ENCODE data around the gene PSMB9.

Gene PSMB9

DNA sequence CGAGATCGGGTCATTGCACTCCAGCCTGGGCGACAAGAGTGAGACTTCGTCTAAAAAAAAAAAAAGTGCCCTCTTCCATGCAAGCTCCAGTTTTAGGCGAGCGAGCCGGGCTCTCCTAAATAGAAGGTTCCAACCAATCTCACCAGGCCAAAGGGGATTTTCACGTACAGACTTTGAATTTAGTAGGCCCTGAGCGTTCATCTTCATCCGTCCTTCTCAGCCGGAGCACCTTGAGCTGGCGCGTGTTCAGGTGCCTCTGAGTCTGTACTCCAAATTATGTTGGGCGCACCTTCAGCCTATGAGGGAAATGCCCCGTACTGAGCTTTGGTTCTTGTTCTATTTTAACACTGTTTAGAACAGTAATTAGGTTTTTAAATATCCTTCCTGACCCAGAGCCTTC is 14.6 kb upstream of the PSMB9 start:
- DNase-seq (ENCODE audit: low read depth) = no peak

- DNase-seq (ENCODE audit: low read depth) = no peak
Measured at GRCh38 chr6:32840604-32841246, 13.3 kb upstream of the PSMB9 start.

- DNase-seq (ENCODE audit: low read depth) = no peak
Measured at GRCh38 chr6:32842021-32842650, 11.9 kb upstream of the PSMB9 start.

GRCh38 chr6:32842690-32843089 is 11.3 kb upstream of the PSMB9 start:
- no peak for DNase-seq (ENCODE audit: low read depth)

DNA sequence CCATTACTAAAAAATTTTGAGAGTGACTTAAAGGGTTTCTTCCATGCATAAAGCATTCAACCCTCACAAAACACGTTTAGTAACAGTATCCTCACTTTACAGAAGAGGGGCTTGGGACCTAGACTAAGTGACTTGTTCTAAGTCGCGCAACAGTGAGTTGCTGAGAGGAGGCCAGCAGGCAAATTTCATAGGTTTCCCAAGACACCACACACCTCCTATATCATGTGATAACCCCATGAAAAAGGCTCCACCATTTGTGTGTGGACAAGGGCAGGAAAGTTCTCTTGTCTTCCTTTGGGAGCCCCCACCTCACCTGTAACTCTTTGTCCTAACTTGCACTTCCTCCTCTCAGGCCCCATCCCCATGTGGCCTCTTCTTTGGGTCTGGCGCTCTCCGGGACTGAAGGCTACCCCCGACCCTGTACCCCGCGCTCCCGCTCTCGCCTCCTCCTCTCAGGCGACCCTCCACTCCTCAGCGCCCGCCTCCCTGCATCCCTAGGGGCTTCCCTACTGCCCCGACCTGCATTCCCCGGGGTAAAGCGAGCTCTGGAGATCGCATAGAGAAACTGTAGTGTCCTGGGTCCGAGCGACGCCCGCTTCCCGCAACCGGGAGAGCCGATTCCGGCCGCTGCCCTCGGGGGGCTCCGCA is 10.5 kb upstream of the PSMB9 start:
- DNase-seq (ENCODE audit: low read depth) = no peak

DNA sequence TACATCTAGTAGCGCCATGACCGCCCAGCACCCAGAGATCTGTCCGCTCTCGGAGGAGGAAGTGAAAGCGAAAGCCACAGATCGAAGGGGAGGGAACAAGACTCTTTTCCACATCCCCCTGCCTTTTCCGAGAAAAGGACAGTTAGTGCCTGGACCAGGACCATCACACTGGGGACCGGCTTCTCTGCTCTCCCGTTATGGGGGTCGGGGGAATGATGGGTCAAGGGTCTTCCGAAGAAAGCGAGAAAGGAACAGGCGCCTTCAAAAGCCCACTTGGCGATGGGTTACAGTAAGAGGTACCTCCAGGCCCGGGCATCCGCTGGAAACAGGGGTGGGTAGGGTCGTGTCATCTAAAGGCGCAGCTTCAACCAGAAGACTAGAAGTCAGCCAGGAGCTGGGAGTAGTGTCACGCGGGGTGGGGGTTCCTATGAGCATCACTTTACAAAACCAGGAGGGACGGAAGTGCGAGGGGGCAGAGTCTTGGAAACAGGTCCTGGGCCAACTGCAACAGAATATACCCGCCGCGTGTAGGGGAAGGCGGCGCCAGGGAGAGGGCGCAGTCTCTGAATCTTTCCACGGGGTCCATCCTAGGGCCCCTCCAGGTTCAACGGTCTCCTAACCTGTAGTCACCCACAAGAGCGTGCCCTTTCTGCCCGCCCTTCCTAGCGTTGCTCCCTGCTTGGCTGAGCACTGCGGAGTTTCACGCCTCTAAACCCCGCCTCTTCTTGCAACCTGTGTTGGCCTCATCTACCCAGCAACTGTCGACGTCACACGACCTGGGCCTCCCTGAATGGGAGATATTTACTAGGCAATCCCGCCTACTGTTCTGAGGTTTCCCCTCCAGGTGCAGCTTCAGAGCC is 9.8 kb upstream of the PSMB9 start, which contains the start of gene PSMB8:
TSS of gene PSMB8 (minus strand) at position 69 of the 860 bp plus-strand sequence. CDS start at position 18, 51 bp downstream.
- peak; percentile 88 for DNase-seq (ENCODE audit: low read depth)

DNA sequence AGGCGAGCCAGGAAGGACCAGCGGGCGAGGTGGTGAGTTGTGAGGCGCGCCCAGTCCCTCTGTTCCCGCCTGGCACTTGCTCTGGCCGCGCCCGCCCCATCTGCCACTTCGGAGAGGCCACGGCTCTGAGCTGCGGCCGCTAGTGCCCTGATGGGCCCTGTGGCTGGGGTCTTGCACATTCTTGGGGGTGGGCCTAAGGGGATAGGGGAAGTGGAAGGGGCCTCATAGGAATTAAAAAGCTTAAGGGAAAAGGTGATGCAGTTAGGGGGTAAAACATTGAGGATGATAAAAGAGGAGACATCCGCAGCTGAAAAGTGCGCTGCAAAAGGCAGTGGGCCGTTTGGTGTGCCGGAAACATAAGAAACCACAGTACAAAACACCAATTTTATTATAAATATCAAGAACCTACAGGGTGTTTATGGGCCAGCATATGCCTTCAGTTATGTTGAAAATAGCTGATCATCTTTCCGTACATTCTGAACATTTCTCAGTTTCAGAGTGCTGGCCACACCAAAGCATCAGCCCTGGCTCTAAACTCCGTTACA is 9.1 kb upstream of the PSMB9 start:
- no peak for DNase-seq (ENCODE audit: low read depth)

- no peak for DNase-seq (ENCODE audit: low read depth)
Measured at GRCh38 chr6:32845384-32845884, 8.6 kb upstream of the PSMB9 start.

DNA sequence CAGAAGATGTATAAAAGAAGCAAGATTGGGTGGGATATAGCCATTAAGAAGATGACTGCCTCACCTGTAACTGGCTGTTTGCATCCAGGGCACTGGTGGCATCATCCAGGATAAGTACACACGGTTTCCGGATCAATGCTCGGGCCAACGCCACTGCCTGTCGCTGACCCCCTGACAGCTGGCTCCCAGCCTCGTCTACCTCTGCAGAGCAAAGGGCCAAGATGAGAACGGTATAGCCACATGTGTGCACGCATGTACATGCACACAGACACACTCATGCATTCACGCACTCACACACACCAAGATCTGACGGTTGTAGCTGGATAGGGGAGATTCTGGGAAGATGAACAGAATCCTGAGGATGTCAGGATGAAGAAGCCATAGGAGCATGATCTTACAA is 7.0 kb upstream of the PSMB9 start:
- DNase-seq (ENCODE audit: low read depth) = no peak

GRCh38 chr6:32847795-32848194 is 6.2 kb upstream of the PSMB9 start:
- no peak for DNase-seq (ENCODE audit: low read depth)

DNA sequence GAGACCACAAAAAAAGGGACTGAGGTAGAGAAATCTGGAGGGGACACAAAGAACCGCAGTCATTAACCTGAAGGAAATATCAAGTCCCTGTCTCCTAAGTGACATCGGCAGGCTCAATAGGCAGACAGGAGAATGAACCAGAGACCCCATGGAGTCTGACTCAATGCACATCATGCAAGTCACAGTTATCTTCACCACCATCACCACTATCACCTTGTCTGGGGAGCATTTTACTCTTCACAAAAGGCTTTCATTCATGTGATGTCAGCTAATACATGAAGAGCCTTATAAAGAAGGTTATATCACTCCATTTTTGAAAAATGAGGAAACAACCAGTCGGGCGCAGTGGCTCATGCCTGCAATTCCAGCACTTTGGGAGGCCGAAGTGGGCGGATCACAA is 4.9 kb upstream of the PSMB9 start:
- no peak for DNase-seq (ENCODE audit: low read depth)

GRCh38 chr6:32851025-32851424 is 3.0 kb upstream of the PSMB9 start:
- DNase-seq (ENCODE audit: low read depth) = no peak

- no peak for DNase-seq (ENCODE audit: low read depth)
Measured at GRCh38 chr6:32852018-32852843, 1.8 kb upstream of the PSMB9 start.

DNA sequence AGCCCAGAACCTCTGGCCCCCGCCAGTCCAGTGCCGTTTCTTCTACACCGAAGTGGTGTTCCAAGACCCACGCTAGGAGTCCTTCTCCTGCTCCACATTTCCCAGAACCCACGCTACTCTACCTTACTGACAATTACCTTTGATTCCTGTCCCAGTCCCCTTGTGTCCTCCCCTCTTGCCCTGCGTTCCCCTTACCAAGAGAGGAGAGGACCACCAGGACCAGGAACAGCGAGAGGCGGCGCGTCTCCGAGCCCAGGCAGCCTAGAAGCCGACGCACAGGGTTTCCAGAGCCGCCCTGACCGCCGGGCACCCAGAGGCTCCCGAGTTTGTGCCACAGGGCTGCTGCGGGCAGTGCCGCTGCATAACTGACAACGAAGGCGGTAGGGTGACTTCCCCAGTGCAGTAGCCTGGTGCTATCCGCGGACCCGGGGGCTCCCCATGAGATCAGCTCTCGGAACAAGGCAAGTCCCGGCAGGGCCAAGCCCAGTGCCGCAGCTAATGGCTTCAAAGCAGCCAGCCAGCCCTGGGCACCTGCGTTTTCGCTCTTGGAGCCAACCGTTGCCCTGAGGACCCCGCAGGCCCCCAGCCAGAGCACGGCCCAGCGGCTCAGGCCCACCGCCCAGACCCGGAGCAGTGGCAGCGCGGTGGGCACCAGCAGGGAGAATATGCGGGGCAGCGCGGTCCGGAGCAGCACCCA is 1.0 kb upstream of the PSMB9 start:
- DNase-seq (ENCODE audit: low read depth) = no peak

DNA sequence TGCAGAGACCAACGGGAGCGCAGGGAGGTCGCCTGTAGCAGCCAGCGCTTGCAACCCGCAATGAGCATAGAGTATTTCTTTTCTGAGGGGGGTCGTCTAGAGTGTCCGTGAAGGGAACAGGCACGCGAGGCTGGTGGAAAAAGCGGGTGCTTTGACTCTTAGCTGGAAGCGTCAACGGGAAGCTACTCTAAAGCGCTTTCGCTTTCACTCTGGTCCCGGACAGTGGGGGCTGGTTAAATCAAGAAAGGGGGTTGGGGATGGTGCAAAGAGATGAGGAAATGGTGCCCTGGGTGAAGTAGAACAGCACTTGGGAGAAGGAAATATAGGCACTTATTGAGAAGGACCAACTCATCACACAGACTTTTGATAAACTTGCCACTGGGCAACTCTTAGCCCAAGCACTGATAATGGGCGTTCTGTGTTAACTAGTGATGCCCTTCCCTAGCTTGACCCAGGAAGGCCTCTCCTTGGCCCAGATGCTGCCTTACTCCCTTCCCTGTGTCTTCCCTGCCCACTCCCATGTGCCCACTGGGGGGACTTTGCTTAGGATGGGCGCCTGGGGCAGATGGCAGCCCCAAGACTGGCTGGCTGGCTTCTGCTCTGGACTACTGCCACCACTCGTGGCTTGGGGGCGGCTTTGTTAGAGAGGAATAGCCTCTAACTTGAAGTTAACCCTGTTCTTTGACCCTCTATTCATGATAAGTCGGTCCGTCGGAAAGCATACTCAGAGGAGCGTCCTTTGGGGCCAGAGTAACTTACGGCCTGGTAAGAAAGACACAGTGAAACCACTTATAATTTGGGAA is 585 bp downstream of the PSMB9 start:
- no peak for DNase-seq (ENCODE audit: low read depth)

GRCh38 chr6:32855467-32856174 is 1.6 kb downstream of the PSMB9 start:
- DNase-seq (ENCODE audit: low read depth) = no peak

DNA sequence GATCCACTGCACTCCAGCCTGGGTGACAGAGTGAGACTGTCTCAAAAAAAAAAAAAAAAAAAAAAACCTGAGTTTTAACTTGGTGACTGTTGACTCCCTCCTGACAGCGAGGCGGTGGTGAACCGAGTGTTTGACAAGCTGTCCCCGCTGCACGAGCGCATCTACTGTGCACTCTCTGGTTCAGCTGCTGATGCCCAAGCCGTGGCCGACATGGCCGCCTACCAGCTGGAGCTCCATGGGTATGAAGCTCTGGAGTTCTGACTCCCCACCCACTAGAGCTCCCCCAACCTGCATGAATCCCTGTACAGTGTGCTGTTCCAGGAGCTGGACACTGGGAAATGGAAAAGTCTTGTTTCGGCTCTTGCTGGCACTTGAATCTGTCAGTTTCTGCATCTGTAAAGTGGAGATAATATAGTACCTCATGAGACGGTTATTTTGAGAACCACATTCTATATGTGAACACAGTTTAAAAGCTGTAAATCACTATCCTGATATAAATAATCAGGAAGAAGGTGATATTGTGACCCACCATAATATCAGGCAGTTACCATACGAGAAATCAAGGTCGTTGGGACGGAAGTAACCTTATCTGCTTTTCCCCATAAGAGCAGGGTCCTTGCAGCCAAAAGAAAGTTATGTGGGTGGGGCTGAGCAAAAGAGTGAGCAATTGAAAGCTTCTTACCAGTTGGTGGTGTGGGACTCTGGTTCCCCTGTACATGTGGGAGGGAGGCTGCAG is 3.3 kb downstream of the PSMB9 start:
- DNase-seq (ENCODE audit: low read depth) = no peak

GRCh38 chr6:32858194-32858593 is 4.2 kb downstream of the PSMB9 start:
- no peak for DNase-seq (ENCODE audit: low read depth)

All from fibroblast of the conjunctiva (primary cell).